HepG2 (cell line): ENCODE measurements around the gene ARHGEF37. TPM values are rescaled to one million over a fixed set of nuclear protein-coding genes. Genes with fewer than 3 reads are reported as not detected.

Source experiments
- BHLHE40 ChIP-seq: IDR thresholded peaks from 2 replicates; pipeline ENCODE4 v1.6.1; 2011; ENCODE audit warnings: low read length, improper control_type of control experiment
- CBX1 ChIP-seq: IDR thresholded peaks from one replicate; pipeline ENCODE4 v1.6.1; 2016; ENCODE audit warnings: antibody characterized with exemption, low read depth
- IRF1 ChIP-seq: sonication (generic); formaldehyde crosslinking; IDR thresholded peaks from 2 replicates; pipeline ENCODE4 v1.4.0; 2020; ENCODE audit warnings: low read depth, mild to moderate bottlenecking, missing genetic modification reagents
- JUN ChIP-seq: sonication (generic); formaldehyde crosslinking; IDR thresholded peaks from 2 replicates; pipeline ENCODE4 v1.4.0; 2020; ENCODE audit warnings: mild to moderate bottlenecking, missing genetic modification reagents
- LCORL ChIP-seq, 2 experiments: fragments of 450-650 bp in 1 of 2; sonication (generic) in 1 of 2; formaldehyde crosslinking in 1 of 2; IDR thresholded peaks; 2 replicates each; pipeline versions ENCODE4 v1.5.0 to v1.6.1; 2017 to 2020; ENCODE audit warnings: antibody characterized with exemption in 1 of 2, missing genetic modification reagents in 1 of 2
- MIER2 ChIP-seq: IDR thresholded peaks from 2 replicates; pipeline ENCODE4 v1.6.1; 2016; ENCODE audit warnings: missing biosample characterization, missing genetic modification reagents
- MZF1 ChIP-seq: sonication (generic); formaldehyde crosslinking; IDR thresholded peaks from 2 replicates; pipeline ENCODE4 v1.8.1; 2023; ENCODE audit warnings: mild to moderate bottlenecking, missing genetic modification reagents, borderline replicate concordance
- NFE2L1 ChIP-seq: sonication (generic); formaldehyde crosslinking; IDR thresholded peaks from 2 replicates; pipeline ENCODE4 v1.4.0; 2020; ENCODE audit warnings: missing genetic modification reagents, mild to moderate bottlenecking, borderline replicate concordance
- NFYB ChIP-seq: sonication (generic); formaldehyde crosslinking; IDR thresholded peaks from 2 replicates; pipeline ENCODE4 v1.4.0; 2020; ENCODE audit warnings: missing genetic modification reagents
- NPAS2 ChIP-seq: sonication (generic); formaldehyde crosslinking; IDR thresholded peaks from 2 replicates; pipeline ENCODE4 v1.8.0; 2022; ENCODE audit warnings: mild to moderate bottlenecking, missing genetic modification reagents, borderline replicate concordance
- NR0B2 ChIP-seq: sonication (generic); formaldehyde crosslinking; IDR thresholded peaks from 2 replicates; pipeline ENCODE4 v1.4.0; 2020; ENCODE audit warnings: mild to moderate bottlenecking, missing genetic modification reagents
- SNAI1 ChIP-seq: sonication (generic); formaldehyde crosslinking; IDR thresholded peaks from 2 replicates; pipeline ENCODE4 v1.5.0; 2020; ENCODE audit warnings: mild to moderate bottlenecking, missing genetic modification reagents, borderline replicate concordance
- SRSF1 ChIP-seq: fragments of 200-400 bp; formaldehyde crosslinking; optimal IDR thresholded peaks from 2 replicates; pipeline ENCODE3; 2017; ENCODE audit warnings: mild to moderate bottlenecking, low read depth, low read length, moderate library complexity
- U2AF2 ChIP-seq: fragments of 200-400 bp; formaldehyde crosslinking; IDR thresholded peaks from 2 replicates; pipeline ENCODE4 v1.6.1; 2017; ENCODE audit warnings: low read depth, mild to moderate bottlenecking, low read length
- ZFAT ChIP-seq: sonication (generic); formaldehyde crosslinking; conservative IDR thresholded peaks from 2 replicates; pipeline ENCODE4 v1.8.1; 2023; ENCODE audit warnings: missing genetic modification reagents, inconsistent platforms
- ZNF101 ChIP-seq: sonication (generic); formaldehyde crosslinking; IDR thresholded peaks from 2 replicates; pipeline ENCODE4 v1.4.0; 2020; ENCODE audit warnings: mild to moderate bottlenecking, low read depth, missing genetic modification reagents, borderline replicate concordance
- ZNF234 ChIP-seq: sonication (generic); formaldehyde crosslinking; conservative IDR thresholded peaks from 2 replicates; pipeline ENCODE4 v1.5.1; 2020; ENCODE audit warnings: mild to moderate bottlenecking, missing genetic modification reagents
- ZNF260 ChIP-seq: sonication (generic); formaldehyde crosslinking; IDR thresholded peaks from 2 replicates; pipeline ENCODE4 v1.4.0; 2020; ENCODE audit warnings: missing genetic modification reagents, low read depth, mild to moderate bottlenecking, borderline replicate concordance
- ZNF282 ChIP-seq: fragments of 450-650 bp; IDR thresholded peaks from 2 replicates; pipeline ENCODE4 v1.6.1; 2018; ENCODE audit not compliant: partially characterized antibody
- ZNF33A ChIP-seq: sonication (generic); formaldehyde crosslinking; IDR thresholded peaks from 2 replicates; pipeline ENCODE4 v1.5.1; 2020; ENCODE audit warnings: missing genetic modification reagents, mild to moderate bottlenecking, moderate library complexity, borderline replicate concordance
- ZSCAN30 ChIP-seq: sonication (generic); formaldehyde crosslinking; IDR thresholded peaks from 2 replicates; pipeline ENCODE4 v1.5.0; 2020; ENCODE audit warnings: mild to moderate bottlenecking, missing genetic modification reagents
- polyA plus RNA-seq, 8 experiments: library from polyadenylated mRNA; depleted of rRNA in 3 of 8; stranded (reverse) in 7 of 8; unstranded in 1 of 8; fragments of >200 nt; fragmentation: Illumina TruSeq in 4 of 8; extraction: Trizol in 4 of 8; gene quantifications; 2 replicates each; pipeline versions ENCODE4 v1.2.1 to v1.2.3, GENCODE V29; 2011 to 2016; ENCODE audit warnings: low read depth in 4 of 8, missing spikeins in 1 of 8, mixed read lengths in 1 of 8; ENCODE audit not compliant: insufficient read depth in 1 of 8
- total RNA-seq, 5 experiments: library from RNA; depleted of rRNA; stranded (reverse); fragments of >200 nt; fragmentation: Illumina TruSeq; extraction: Trizol; gene quantifications; 2 replicates each; pipeline ENCODE4 v1.2.3, GENCODE V29; 2016; ENCODE audit warnings: low read depth in 1 of 5
- TF ChIP-seq, protein P1 (sequence below): sonication (generic); formaldehyde crosslinking; IDR thresholded peaks from 2 replicates; pipeline ENCODE4 v1.8.0; 2022; ENCODE audit warnings: low read depth, missing genetic modification reagents
- TF ChIP-seq, protein P2 (sequence below): sonication (generic); formaldehyde crosslinking; conservative IDR thresholded peaks from 2 replicates; pipeline ENCODE4 v1.4.0; 2020; ENCODE audit warnings: missing genetic modification reagents
- TF ChIP-seq, protein P3 (sequence below): sonication (generic); formaldehyde crosslinking; IDR thresholded peaks from 2 replicates; pipeline ENCODE4 v1.8.1; 2022; ENCODE audit warnings: mild to moderate bottlenecking, missing genetic modification reagents

Gene ARHGEF37
- total and polyA plus RNA-seq, 2 of the 13 experiments (the other 11 are each of a cell fraction or from before 2014, with no cell fraction given) = 0.18 to 0.27 TPM

GRCh38 chr5:149621415-149622098, 40.3 kb downstream of the ARHGEF37 start (continued):
- TF ChIP-seq ZNF33A (CRISPR knock-in tag) = no peak
- TF ChIP-seq LCORL (IDR thresholded peaks at IDR 0.05) = no peak
- no peak for TF ChIP-seq LCORL (CRISPR knock-in tag; IDR thresholded peaks at IDR 0.05)
- TF ChIP-seq ZNF101 (CRISPR knock-in tag) = no peak
- TF ChIP-seq MIER2 (CRISPR knock-in tag) = no peak
- no peak for TF ChIP-seq IRF1 (CRISPR knock-in tag)
- no peak for TF ChIP-seq JUN (CRISPR knock-in tag)
- no peak for TF ChIP-seq NFYB (CRISPR knock-in tag)
- TF ChIP-seq ZNF260 (CRISPR knock-in tag) = no peak
- no peak for TF ChIP-seq MZF1 (CRISPR knock-in tag)
- TF ChIP-seq, protein P1, sequence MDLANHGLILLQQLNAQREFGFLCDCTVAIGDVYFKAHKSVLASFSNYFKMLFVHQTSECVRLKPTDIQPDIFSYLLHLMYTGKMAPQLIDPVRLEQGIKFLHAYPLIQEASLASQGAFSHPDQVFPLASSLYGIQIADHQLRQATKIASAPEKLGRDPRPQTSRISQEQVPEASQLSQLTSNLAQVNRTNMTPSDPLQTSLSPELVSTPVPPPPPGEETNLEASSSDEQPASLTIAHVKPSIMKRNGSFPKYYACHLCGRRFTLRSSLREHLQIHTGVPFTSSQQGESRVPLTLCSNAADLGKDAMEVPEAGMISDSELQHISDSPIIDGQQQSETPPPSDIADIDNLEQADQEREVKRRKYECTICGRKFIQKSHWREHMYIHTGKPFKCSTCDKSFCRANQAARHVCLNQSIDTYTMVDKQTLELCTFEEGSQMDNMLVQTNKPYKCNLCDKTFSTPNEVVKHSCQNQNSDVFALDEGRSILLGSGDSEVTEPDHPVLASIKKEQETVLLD (CRISPR knock-in tag) = no peak
- no peak for TF ChIP-seq SNAI1 (CRISPR knock-in tag)
- TF ChIP-seq SRSF1 = no peak
- no peak for TF ChIP-seq U2AF2
- TF ChIP-seq BHLHE40 = no peak
- TF ChIP-seq ZSCAN30 (CRISPR knock-in tag) = no peak
- TF ChIP-seq, protein P2, sequence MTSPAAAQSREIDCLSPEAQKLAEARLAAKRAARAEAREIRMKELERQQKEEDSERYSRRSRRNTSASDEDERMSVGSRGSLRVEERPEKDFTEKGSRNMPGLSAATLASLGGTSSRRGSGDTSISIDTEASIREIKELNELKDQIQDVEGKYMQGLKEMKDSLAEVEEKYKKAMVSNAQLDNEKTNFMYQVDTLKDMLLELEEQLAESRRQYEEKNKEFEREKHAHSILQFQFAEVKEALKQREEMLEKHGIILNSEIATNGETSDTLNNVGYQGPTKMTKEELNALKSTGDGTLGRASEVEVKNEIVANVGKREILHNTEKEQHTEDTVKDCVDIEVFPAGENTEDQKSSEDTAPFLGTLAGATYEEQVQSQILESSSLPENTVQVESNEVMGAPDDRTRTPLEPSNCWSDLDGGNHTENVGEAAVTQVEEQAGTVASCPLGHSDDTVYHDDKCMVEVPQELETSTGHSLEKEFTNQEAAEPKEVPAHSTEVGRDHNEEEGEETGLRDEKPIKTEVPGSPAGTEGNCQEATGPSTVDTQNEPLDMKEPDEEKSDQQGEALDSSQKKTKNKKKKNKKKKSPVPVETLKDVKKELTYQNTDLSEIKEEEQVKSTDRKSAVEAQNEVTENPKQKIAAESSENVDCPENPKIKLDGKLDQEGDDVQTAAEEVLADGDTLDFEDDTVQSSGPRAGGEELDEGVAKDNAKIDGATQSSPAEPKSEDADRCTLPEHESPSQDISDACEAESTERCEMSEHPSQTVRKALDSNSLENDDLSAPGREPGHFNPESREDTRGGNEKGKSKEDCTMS = no peak
- TF ChIP-seq ZNF282 = no peak
- TF ChIP-seq ZFAT (CRISPR knock-in tag) = no peak
- TF ChIP-seq NPAS2 (CRISPR knock-in tag) = no peak
- no peak for TF ChIP-seq ZNF234 (CRISPR knock-in tag)
- TF ChIP-seq, protein P3, sequence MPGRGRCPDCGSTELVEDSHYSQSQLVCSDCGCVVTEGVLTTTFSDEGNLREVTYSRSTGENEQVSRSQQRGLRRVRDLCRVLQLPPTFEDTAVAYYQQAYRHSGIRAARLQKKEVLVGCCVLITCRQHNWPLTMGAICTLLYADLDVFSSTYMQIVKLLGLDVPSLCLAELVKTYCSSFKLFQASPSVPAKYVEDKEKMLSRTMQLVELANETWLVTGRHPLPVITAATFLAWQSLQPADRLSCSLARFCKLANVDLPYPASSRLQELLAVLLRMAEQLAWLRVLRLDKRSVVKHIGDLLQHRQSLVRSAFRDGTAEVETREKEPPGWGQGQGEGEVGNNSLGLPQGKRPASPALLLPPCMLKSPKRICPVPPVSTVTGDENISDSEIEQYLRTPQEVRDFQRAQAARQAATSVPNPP (CRISPR knock-in tag) = no peak
- TF ChIP-seq NFE2L1 = no peak
- TF ChIP-seq NR0B2 (CRISPR knock-in tag) = no peak
- TF ChIP-seq CBX1 = no peak
